Esophagus muscularis mucosa (tissue), 3 donors: Measurements from ENCODE around the gene SLX4IP.

ENCODE experiments used
- CTCF ChIP-seq, 3 experiments: fragments of 200-600 bp in 2 of 3; fragments of 450-650 bp in 1 of 3; sonication (generic) in 2 of 3; IDR thresholded peaks; one replicate each; pipeline ENCODE4 v1.5.1; 2017 to 2019; ENCODE audit warnings: antibody characterized with exemption in 3 of 3, mild to moderate bottlenecking in 2 of 3, moderate library complexity in 1 of 3
- POLR2AphosphoS5 ChIP-seq, 2 donors: sonication (generic); formaldehyde crosslinking; IDR thresholded peaks; one replicate each; pipeline ENCODE4 v1.6.1; 2017; ENCODE audit warnings: antibody characterized with exemption in 2 of 2

DNA sequence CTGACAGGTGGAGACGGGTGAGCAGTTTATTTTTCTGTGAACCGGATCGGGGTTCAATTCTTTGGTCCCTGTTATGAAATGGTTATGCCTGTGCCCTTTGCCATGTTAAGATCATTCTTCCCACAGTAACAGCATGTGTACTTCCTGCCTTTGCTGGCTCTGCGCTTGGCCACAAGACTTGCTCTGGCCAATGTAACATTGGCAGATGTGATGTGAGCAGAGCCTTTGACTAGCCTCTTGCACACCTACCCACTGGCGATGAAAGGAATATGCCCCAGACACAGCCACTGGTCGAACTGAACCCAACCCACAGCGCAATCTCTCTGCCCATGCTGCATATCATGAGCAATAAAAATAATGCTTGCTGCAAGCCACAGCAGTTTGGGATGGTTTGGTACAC, 206.8 kb downstream of the SLX4IP start:
- no peak for TF ChIP-seq POLR2AphosphoS5 (IDR thresholded peaks at IDR 0.05)
- TF ChIP-seq CTCF (IDR thresholded peaks at IDR 0.05): no peak
